ENCODE results near the gene LIMA1.

The LIMA1 gene

GRCh38 chr12:50129290-50129689 is 154.0 kb downstream of the LIMA1 start:
- no peak for DNase-seq (ENCODE audit: low read depth)

GRCh38 chr12:50127546-50127945 is 155.8 kb downstream of the LIMA1 start:
- DNase-seq (ENCODE audit: low read depth) = no peak

Measured in GM04503 (cell line).